Panc1 (cell line): ENCODE results near the gene CCAR1.

Experiments used
- POLR2AphosphoS5 ChIP-seq: IDR thresholded peaks from 2 replicates; pipeline ENCODE4 v1.6.1; 2012; ENCODE audit warnings: mild to moderate bottlenecking, low read depth, low read length, moderate library complexity
- REST ChIP-seq, 2 experiments: IDR thresholded peaks; 2 replicates each; pipeline ENCODE4 v1.6.1; 2011 to 2012; ENCODE audit warnings: low read depth in 2 of 2, control low read depth in 1 of 2, low read length in 1 of 2, mild to moderate bottlenecking in 1 of 2, moderate library complexity in 1 of 2; ENCODE audit not compliant: insufficient read depth in 1 of 2
- SIN3A ChIP-seq: IDR thresholded peaks from 2 replicates; pipeline ENCODE4 v1.6.1; 2012; ENCODE audit warnings: low read depth, mild to moderate bottlenecking, low read length, moderate library complexity, borderline replicate concordance; ENCODE audit not compliant: insufficient read depth
- TCF7L2 ChIP-seq: IDR thresholded peaks from 2 replicates; pipeline ENCODE4 v1.6.1; 2011; ENCODE audit warnings: mild to moderate bottlenecking, low read depth, low read length, inconsistent platforms
- TF ChIP-seq, protein P1 (sequence below): fragments of 450-650 bp; IDR thresholded peaks from 2 replicates; pipeline ENCODE4 v1.5.1; 2017; ENCODE audit warnings: mild to moderate bottlenecking

- TF ChIP-seq, protein P1, sequence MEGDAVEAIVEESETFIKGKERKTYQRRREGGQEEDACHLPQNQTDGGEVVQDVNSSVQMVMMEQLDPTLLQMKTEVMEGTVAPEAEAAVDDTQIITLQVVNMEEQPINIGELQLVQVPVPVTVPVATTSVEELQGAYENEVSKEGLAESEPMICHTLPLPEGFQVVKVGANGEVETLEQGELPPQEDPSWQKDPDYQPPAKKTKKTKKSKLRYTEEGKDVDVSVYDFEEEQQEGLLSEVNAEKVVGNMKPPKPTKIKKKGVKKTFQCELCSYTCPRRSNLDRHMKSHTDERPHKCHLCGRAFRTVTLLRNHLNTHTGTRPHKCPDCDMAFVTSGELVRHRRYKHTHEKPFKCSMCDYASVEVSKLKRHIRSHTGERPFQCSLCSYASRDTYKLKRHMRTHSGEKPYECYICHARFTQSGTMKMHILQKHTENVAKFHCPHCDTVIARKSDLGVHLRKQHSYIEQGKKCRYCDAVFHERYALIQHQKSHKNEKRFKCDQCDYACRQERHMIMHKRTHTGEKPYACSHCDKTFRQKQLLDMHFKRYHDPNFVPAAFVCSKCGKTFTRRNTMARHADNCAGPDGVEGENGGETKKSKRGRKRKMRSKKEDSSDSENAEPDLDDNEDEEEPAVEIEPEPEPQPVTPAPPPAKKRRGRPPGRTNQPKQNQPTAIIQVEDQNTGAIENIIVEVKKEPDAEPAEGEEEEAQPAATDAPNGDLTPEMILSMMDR = no peak
- no peak for TF ChIP-seq POLR2AphosphoS5
- TF ChIP-seq REST (IDR thresholded peaks at IDR 0.05; ENCODE audit: insufficient read depth in 1 of 2, low read depth in 2 of 2, low read length in 1 of 2) = no peak
- no peak for TF ChIP-seq TCF7L2
- TF ChIP-seq SIN3A = no peak
These were observed 107.8 kb downstream of the CCAR1 start for GRCh38 chr10:68828833-68829232.
